ENCODE results near the gene TAPT1.
"Not testable (repeated sequence)": the region's sequence is repeated elsewhere in the genome, so short reads cannot be mapped to it uniquely, and the experiment has no call there.

The TAPT1 gene

GRCh38 chr4:16213121-16213520, 13.2 kb downstream of the TAPT1 start:
- DNase-seq (ENCODE audit: low read depth), result no peak

- no peak for DNase-seq (ENCODE audit: low read depth)
Observed at GRCh38 chr4:16212138-16212782, 14.0 kb downstream of the TAPT1 start.

GRCh38 chr4:16207409-16207808, 18.9 kb downstream of the TAPT1 start:
- no peak for DNase-seq (ENCODE audit: low read depth)

- DNase-seq (ENCODE audit: low read depth), result no peak
Observed at GRCh38 chr4:16206848-16207247, 19.4 kb downstream of the TAPT1 start.

GRCh38 chr4:16206301-16206700, 20.0 kb downstream of the TAPT1 start:
- DNase-seq (ENCODE audit: low read depth), result no peak

GRCh38 chr4:16205298-16206164, 20.7 kb downstream of the TAPT1 start:
- DNase-seq (ENCODE audit: low read depth), result no peak

GRCh38 chr4:16204505-16204904, 21.8 kb downstream of the TAPT1 start:
- no peak for DNase-seq (ENCODE audit: low read depth)

- DNase-seq (ENCODE audit: low read depth), result no peak
Observed at GRCh38 chr4:16203083-16203482, 23.2 kb downstream of the TAPT1 start.

- DNase-seq (ENCODE audit: low read depth), result no peak
Observed at GRCh38 chr4:16202598-16202997, 23.7 kb downstream of the TAPT1 start.

GRCh38 chr4:16199093-16199492, 27.2 kb downstream of the TAPT1 start:
- DNase-seq (ENCODE audit: low read depth), result no peak

- no peak for DNase-seq (ENCODE audit: low read depth)
Observed at GRCh38 chr4:16197876-16198665, 28.2 kb downstream of the TAPT1 start.

- DNase-seq (ENCODE audit: low read depth), result no peak
Observed at GRCh38 chr4:16196482-16197393, 29.5 kb downstream of the TAPT1 start.

- DNase-seq (ENCODE audit: low read depth), result no peak
Observed at GRCh38 chr4:16195209-16195608, 31.1 kb downstream of the TAPT1 start.

- DNase-seq (ENCODE audit: low read depth), result not testable (repeated sequence)
Observed at GRCh38 chr4:16194798-16195197, 31.5 kb downstream of the TAPT1 start.

GRCh38 chr4:16194214-16194613, 32.1 kb downstream of the TAPT1 start:
- no peak for DNase-seq (ENCODE audit: low read depth)

GRCh38 chr4:16192631-16193518, 33.4 kb downstream of the TAPT1 start:
- no peak for DNase-seq (ENCODE audit: low read depth)

GRCh38 chr4:16192057-16192456, 34.2 kb downstream of the TAPT1 start:
- no peak for DNase-seq (ENCODE audit: low read depth)

- no peak for DNase-seq (ENCODE audit: low read depth)
Observed at GRCh38 chr4:16187455-16187854, 38.8 kb downstream of the TAPT1 start.

- DNase-seq (ENCODE audit: low read depth), result no peak
Observed at GRCh38 chr4:16186986-16187385, 39.3 kb downstream of the TAPT1 start.

GRCh38 chr4:16183604-16184003, 42.7 kb downstream of the TAPT1 start:
- no peak for DNase-seq (ENCODE audit: low read depth)

- DNase-seq (ENCODE audit: low read depth), result no peak
Observed at GRCh38 chr4:16176621-16177020, 49.6 kb downstream of the TAPT1 start.

Measured in stimulated activated CD8-positive, alpha-beta memory T cell treated with anti-CD3 and anti-CD28 coated beads, Interleukin-4, amount 100 ng/mL, for 24 hours (primary cell).